ENCODE results near the gene BICC1.

DNA sequence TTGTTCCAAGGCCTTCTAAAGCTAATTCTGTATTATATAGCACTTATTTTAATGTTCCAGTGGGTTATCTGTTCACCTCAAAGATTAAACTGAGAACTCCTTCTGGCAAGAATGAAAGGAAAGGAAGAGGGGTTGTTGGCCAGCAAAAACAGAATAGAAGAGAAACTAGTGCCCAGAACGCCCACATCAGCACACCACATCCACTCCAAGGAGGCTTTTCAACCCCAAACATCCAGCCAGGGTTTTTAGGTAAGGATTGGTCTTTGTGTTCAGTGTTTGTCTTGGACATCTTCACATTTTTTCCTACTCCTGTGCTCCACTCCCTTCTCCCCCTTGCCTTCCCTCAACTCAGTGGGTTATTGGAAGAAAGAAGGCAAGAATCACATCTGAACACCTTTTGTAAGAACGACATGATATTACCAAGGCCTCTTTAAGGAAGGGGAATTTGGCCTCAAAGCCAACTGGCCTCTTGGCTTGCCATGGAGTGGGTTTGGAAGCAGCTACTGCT lies 55.8 kb downstream of the BICC1 start:
- TF ChIP-seq, protein P1, sequence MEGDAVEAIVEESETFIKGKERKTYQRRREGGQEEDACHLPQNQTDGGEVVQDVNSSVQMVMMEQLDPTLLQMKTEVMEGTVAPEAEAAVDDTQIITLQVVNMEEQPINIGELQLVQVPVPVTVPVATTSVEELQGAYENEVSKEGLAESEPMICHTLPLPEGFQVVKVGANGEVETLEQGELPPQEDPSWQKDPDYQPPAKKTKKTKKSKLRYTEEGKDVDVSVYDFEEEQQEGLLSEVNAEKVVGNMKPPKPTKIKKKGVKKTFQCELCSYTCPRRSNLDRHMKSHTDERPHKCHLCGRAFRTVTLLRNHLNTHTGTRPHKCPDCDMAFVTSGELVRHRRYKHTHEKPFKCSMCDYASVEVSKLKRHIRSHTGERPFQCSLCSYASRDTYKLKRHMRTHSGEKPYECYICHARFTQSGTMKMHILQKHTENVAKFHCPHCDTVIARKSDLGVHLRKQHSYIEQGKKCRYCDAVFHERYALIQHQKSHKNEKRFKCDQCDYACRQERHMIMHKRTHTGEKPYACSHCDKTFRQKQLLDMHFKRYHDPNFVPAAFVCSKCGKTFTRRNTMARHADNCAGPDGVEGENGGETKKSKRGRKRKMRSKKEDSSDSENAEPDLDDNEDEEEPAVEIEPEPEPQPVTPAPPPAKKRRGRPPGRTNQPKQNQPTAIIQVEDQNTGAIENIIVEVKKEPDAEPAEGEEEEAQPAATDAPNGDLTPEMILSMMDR (IDR thresholded peaks at IDR 0.05; ENCODE audit: poor library complexity), result no peak
- TF ChIP-seq EZH2 (IDR thresholded peaks at IDR 0.05; ENCODE audit: borderline replicate concordance), result no peak
